GM12864 (cell line): Measurements from ENCODE around the gene AFDN.

Source experiments
- DNase-seq: peaks from one replicate; pipeline ENCODE4 v3.0.0-alpha.2; 2011; ENCODE audit warnings: low read depth
- H3K4me3 ChIP-seq: 2 replicates; pipeline ENCODE4 v1.5.1; 2011; ENCODE audit warnings: mild to moderate bottlenecking, low read depth, low read length, control low read depth
- CTCF ChIP-seq: IDR thresholded peaks from 2 replicates; pipeline ENCODE4 v1.5.1; 2011; ENCODE audit warnings: low read depth, mild to moderate bottlenecking, moderate library complexity, low read length, control low read depth, inconsistent platforms; ENCODE audit errors: missing control alignments

Gene AFDN

GRCh38 chr6:168004945-168005344, 178.2 kb downstream of the AFDN start:
- no peak for DNase-seq
- no peak overlapping the region for H3K4me3 ChIP-seq
- no peak for TF ChIP-seq CTCF

- H3K4me3 ChIP-seq = no peak overlapping the region
- no peak for DNase-seq
- no peak for TF ChIP-seq CTCF
These were observed 179.1 kb downstream of the AFDN start for GRCh38 chr6:168005796-168006195.

GRCh38 chr6:168007592-168008338, 181.1 kb downstream of the AFDN start:
- no peak overlapping the region for H3K4me3 ChIP-seq
- DNase-seq = no peak
- no peak for TF ChIP-seq CTCF

- TF ChIP-seq CTCF = no peak
- DNase-seq = no peak
- H3K4me3 ChIP-seq = no peak overlapping the region
These were observed 182.6 kb downstream of the AFDN start for GRCh38 chr6:168009331-168009730.

- no peak overlapping the region for H3K4me3 ChIP-seq
- DNase-seq = no peak
- TF ChIP-seq CTCF = no peak
These were observed 184.6 kb downstream of the AFDN start for GRCh38 chr6:168011291-168011690.

- DNase-seq = no peak
- no peak for TF ChIP-seq CTCF
- no peak overlapping the region for H3K4me3 ChIP-seq
These were observed 185.9 kb downstream of the AFDN start for GRCh38 chr6:168012431-168013249.
